D341Med (cell line): ENCODE measurements around the gene DTX3L.
"Not testable (repeated sequence)": the region's sequence is repeated elsewhere in the genome, so short reads cannot be mapped to it uniquely, and the experiment has no call there.

Experiments
- DNase-seq: peaks from one replicate; pipeline ENCODE4 v3.0.0; 2012; ENCODE audit warnings: low spot score

Gene DTX3L

DNA sequence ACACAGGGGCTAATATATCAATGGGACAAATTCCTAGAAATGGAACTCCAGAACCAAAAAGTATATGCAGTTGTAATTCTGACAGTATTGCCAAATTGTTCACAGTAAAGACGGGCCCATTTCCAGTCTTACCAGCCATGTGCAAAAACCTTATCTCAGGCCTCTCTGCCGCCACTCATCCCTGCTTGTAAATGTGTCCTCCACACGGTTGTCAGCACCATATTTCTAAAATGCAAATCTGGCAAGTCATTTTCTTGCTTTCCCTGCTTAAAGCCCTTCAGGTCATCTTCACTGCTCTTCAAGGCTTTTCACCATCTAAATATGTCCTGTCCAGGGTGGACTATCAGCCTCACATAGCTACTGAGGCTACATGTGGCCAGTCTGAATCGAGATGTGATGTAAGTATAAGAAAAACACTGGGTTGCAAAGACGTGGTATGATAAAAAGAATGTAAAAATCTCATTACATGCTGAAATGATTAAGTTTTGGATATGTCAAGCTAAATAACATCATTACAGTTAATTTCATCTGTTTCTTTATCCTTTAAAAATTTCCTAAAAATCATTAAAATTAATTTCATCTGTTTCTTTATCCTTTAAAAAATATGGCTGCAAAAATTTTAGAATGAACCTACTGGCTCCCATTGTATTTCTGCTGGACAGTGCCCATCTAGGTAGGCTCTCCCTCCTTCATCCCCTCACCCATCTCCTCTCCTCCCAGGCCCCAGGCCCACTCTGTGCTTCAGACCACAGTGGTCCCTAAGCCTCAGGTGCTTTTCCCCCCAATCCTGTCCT lies 1.0 kb upstream of the DTX3L start:
- DNase-seq = no peak

- DNase-seq = no peak
These were observed 467 bp upstream of the DTX3L start for GRCh38 chr3:122563717-122564025.

- DNase-seq = not testable (repeated sequence)
These were observed 4.0 kb downstream of the DTX3L start for GRCh38 chr3:122568131-122568530.

- DNase-seq = no peak
These were observed 4.6 kb downstream of the DTX3L start for GRCh38 chr3:122568755-122569154.

- no peak for DNase-seq
These were observed 8.8 kb downstream of the DTX3L start for GRCh38 chr3:122572940-122573412.

DNA sequence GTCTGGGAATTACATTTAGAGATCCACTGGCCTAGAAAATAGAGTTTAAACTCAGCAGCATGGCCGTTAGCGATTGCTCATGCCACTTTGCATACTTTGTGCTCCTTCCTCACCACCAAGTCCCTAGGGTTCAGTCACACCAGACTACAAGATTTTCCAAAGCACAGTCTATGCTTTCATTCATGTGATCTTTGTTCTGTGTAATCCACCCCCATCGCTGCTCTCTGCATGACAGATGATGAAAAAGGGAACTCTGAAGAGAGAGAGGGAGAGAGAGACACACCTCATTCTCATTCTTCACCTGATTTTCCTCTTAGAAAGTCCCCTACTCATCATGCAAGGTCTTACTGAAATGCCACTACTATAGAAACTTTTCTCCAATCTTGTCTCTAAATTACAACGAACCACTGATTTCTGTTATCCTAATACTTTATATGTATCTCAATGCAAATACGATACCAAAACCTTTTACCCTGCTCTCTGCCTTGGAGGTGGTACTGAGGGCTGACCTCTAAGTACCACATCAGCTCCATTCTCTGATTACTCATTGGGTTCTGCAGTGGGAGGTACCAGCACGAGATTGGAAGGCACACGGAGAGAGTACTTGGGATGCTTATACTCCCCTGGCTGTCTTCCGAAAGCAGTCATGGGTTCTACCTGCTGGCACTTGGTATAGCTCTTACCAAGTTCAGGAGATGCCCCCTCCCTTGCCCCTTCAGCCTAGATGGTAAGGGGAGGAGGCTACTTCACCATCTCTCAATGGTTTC lies 12.2 kb downstream of the DTX3L start:
- DNase-seq = no peak

- DNase-seq = no peak
These were observed 13.4 kb downstream of the DTX3L start, which contains the start of gene PARP15 for GRCh38 chr3:122577409-122578031. TSS of gene PARP15 (plus strand) at chr3:122577650. CDS start at chr3:122577668, 18 bp downstream.

GRCh38 chr3:122578069-122578740 lies 14.1 kb downstream of the DTX3L start:
- DNase-seq = no peak

DNA sequence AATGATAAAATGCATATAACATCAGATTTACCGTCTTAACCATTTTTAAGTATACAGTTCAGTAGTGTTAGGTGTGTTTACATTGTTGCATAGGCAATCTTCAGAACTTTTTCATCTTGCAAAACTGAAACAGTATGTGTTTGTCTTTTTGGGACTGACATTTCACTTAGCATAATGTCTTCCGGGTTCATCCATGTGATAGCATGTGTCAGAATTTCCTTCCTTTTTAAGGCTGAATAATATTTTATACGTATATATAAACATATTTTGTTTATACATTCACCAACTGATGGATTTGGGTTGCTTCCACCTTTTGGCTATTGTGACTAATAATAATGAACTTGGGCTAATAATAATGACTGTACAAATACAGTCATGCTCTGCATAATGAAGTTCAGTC lies 16.3 kb downstream of the DTX3L start:
- DNase-seq = no peak

GRCh38 chr3:122581622-122582021 lies 17.5 kb downstream of the DTX3L start:
- DNase-seq = no peak

DNA sequence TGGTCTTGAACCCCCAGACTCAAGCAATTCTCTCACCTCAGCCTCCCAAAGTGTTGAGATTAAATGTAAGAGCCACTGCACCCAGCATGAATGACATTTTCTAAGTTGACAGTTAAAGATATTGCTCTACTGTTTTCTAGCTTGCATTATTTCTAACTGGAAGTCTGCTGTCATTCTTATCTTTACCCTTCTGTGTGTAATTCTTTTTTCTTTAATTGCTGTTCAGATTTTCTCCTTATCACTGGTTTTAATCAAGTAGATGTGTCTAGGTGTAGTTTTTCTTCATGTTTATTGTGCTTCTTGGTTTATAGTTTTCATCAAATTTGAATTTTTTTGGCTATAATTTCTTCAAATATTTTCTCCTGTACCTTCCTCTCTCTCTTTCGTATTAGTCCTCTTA lies 18.3 kb downstream of the DTX3L start:
- no peak for DNase-seq

GRCh38 chr3:122586098-122586497 lies 22.0 kb downstream of the DTX3L start:
- no peak for DNase-seq

DNA sequence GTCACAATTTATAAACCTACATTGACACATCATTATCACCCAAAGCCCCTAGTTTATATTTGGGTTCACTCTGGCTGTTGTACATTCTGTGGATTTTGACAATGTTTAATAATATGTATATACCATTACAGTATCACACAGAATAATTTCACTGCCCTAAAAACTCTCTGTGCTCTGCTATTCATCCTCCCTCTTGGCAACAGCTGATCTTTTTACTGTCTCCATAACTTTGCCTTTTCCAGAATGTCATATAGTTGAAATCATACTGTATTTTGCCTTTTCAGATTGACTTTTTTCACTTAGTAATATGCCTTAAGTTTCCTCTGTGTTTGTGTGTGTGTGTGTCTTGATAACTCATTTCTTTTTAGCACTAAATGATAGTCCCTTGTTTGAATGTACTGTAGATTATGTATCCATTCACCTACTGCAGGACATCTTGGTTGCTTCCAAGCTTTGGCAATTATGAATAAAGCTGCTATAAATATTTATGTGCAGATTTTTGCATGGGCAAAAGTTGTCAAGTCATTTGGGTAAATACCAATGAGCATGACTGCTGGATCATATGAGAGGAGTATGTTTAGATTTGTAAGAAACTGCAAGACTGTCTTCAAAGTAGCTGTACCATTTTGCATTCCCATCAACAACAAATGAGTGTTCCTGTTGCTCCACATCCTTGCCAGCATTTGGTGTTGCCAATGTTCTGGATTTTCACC lies 22.8 kb downstream of the DTX3L start:
- no peak for DNase-seq

GRCh38 chr3:122587572-122587971 lies 23.4 kb downstream of the DTX3L start:
- no peak for DNase-seq

- DNase-seq = no peak
These were observed 25.2 kb downstream of the DTX3L start for GRCh38 chr3:122589297-122589696.

GRCh38 chr3:122590610-122591009 lies 26.5 kb downstream of the DTX3L start:
- no peak for DNase-seq

- DNase-seq = no peak
These were observed 29.9 kb downstream of the DTX3L start for GRCh38 chr3:122594025-122594424.

DNA sequence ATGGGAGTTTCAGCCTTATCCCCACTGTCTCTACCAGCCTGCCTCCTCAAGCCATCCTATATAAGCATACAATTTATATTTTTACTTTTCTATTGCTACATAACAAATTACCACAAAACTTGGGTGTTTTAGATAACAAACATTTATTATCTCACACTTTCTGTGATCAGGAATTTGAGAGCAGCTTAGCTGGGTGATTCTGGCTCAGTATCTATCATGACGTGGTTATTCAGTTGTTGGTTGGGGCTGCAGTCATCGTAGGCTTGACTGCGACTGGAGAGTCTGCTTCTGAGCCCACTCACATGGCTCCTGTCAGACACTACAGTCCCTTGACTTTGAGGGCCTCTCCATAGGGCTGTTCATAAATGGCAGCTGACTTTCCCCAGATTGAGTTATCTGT lies 34.0 kb downstream of the DTX3L start:
- DNase-seq = no peak

- no peak for DNase-seq
These were observed 34.4 kb downstream of the DTX3L start for GRCh38 chr3:122598556-122598955.

DNA sequence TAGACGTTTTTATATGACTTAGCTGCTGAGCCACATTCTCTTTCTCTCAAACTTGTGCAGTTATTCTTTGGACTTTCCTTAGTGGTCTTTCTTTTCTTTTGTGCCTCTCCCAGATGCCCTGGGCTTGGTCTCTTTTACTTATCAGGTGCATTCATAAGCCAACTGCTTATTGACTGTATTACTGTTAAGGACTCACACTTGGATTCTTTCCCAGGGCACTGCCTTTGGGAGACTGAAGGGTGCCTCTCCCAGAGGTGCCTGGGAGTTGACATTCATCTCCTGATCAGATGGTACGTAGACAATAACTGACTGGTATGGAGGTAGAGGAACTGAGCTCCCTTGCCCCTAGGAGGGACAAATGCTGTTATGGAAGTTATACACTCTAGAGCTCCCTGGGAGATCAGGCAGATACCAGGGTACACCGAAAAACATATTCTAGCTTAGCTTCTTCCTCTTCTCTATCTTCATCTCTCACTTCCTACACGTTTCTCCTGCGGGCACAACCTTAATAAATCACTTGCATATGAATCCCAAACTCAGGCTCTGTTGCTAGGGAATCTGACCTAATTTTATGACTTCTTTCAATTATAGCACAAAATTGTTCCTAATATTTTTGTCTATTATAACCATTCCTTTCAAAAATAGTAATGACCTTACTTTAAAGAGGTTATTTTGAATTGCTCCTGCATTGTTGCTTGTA lies 38.0 kb downstream of the DTX3L start:
- no peak for DNase-seq

GRCh38 chr3:122603056-122603455 lies 38.9 kb downstream of the DTX3L start:
- DNase-seq = no peak
